KOPT-K1 (cell line): Measurements from ENCODE around the gene SMARCB1.
A peak's percentile ranks its signal among the peaks of the same experiment; 100 is the strongest.

Source experiments
- H3K27ac ChIP-seq: fragments of 200-600 bp; sonication (generic); 2 replicates; pipeline ENCODE4 v1.5.1; 2016; ENCODE audit warnings: antibody characterized with exemption, mild to moderate bottlenecking, low read depth, low read length; ENCODE audit not compliant: poor library complexity, severe bottlenecking
- H3K36me3 ChIP-seq: fragments of 200-600 bp; sonication (generic); 2 replicates; pipeline ENCODE4 v1.5.1; 2017; ENCODE audit warnings: antibody characterized with exemption, mild to moderate bottlenecking, low read length, moderate library complexity; ENCODE audit not compliant: insufficient read depth
- H3K9me3 ChIP-seq: fragments of 200-600 bp; sonication (generic); 2 replicates; pipeline ENCODE4 v1.5.1; 2017; ENCODE audit warnings: antibody characterized with exemption, low read length, mild to moderate bottlenecking; ENCODE audit not compliant: insufficient read depth, poor library complexity, severe bottlenecking

SMARCB1 gene

DNA sequence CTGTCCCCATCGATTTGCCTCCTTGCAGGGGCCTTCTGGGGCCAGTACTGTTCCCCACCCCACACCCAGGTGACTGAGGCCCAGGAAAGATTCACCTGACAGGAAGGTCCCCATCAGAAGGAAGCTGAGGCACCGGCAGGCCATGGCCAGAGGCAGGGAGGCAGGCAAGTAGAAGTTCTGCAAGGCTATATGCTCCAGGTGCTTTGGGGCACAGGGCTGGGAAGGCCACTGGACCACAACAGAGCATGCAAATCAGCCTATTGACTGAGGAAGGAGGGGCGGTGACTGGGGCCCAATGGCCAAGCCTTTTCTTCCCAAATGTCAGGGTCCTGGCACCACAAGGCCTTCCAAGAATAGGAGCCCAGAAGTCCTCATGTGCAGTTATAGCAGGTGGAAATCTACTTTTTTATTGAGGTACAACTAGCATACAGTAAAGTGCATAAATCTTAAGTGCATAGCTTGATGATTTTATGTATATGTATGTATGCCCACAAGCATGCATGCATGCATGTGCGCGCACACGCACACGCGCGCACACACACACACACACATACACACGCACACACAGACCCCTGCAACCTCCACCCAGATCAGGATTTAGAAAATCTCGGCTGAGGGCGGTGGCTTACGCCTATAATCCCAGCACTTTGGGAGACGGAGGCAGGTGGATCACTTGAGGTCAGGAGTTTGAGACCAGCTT is 32.4 kb upstream of the SMARCB1 start, which contains the start of gene VPREB3:
TSS of gene VPREB3 (minus strand) at position 206 of the 700 bp plus-strand sequence. CDS start at position 144, 62 bp downstream.
- Histone ChIP-seq H3K9me3 (no peaks in the 10 kb centered on the region), H3K27ac (no peak within 1 kb of the TSS), H3K36me3 (no peaks in the 10 kb centered on the region)

DNA sequence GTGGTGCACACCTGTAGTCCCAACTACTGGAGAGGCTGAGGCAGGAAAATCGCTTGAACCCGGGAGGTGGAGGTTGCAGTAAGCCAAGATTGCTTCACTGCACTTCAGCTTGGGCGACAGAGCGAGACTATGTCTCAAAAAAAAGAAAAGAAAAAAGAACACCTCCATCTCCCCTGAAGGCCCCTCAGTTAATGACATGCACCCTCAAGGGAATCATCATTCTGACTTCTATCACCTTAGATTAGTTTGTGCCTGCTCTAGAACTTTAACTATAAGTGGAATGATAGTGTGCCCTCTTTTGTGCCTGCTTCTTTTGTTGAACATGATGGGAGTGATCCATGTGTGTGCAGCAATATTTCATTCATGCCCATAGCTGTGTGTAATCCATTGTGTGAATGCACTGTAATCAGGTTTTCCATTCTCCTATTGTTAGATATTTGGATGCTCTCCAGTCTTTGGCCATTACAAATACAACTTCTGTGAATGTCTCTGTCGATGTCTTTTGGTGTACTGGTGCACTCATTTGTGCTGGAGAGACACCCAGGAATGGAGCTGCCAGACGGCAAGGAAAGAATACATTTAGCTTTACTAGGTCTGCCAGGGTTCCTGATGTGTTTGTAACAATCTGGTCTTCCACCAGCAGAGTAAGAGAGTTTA is 31.7 kb upstream of the SMARCB1 start:
- no peak overlapping the region for H3K27ac ChIP-seq
- no peaks in the 10 kb centered on the region for H3K36me3 ChIP-seq
- no peaks in the 10 kb centered on the region for H3K9me3 ChIP-seq

- H3K9me3 ChIP-seq = no peaks in the 10 kb centered on the region
- H3K27ac ChIP-seq = no peak overlapping the region
- H3K36me3 ChIP-seq = no peaks in the 10 kb centered on the region
Observed at GRCh38 chr22:23755711-23756110, 31.1 kb upstream of the SMARCB1 start.

DNA sequence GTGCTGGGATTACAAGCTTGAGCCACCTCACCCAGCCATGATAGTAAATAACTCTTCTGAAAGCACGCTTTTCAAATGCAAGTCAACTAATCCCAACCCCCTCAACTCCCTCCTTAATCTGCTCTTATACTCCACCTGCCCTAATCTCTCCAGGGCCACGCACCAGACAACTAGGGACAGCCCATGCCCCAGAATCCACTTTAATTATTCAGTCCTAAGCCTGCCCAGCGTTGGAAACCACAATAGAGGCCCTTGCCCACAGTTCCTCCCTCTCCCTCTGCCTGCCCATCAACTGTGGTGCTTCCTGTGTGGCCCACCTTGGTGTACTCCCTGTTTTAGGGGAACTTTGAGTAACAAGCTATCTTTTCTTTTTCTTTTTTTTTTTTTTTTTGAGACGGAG is 29.9 kb upstream of the SMARCB1 start:
- Histone ChIP-seq H3K27ac (no peak overlapping the region), H3K9me3 (no peaks in the 10 kb centered on the region), H3K36me3 (no peaks in the 10 kb centered on the region)

- H3K27ac ChIP-seq = no peak overlapping the region
- H3K36me3 ChIP-seq = peaks cover 4% of the 10 kb centered on the region; the same call in 1 of the 2 replicates
- no peaks in the 10 kb centered on the region for H3K9me3 ChIP-seq
Observed at GRCh38 chr22:23759566-23759965, 27.2 kb upstream of the SMARCB1 start.

DNA sequence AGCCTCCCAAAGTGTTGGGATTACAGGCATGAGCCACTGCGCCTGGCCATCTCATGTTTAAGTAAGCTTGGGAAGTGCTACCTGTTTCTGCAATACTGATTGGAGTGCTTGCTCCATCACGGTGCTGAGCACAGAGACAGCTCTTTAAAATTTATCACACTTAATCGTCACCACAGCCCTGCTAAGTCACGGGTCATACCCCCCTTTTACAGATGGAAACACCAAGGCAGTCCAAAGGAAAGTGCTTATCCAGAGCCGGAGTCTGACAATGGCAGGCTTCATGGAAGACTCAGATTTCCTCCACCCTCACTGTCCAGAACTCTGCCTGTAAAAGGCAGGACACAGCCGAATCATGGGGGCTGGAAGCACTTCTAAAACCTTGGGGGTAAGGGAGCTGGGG is 26.7 kb upstream of the SMARCB1 start:
- no peak overlapping the region for H3K27ac ChIP-seq
- H3K9me3 ChIP-seq = no peaks in the 10 kb centered on the region
- peaks cover 9% of the 10 kb centered on the region; the same call in 1 of the 2 replicates for H3K36me3 ChIP-seq

DNA sequence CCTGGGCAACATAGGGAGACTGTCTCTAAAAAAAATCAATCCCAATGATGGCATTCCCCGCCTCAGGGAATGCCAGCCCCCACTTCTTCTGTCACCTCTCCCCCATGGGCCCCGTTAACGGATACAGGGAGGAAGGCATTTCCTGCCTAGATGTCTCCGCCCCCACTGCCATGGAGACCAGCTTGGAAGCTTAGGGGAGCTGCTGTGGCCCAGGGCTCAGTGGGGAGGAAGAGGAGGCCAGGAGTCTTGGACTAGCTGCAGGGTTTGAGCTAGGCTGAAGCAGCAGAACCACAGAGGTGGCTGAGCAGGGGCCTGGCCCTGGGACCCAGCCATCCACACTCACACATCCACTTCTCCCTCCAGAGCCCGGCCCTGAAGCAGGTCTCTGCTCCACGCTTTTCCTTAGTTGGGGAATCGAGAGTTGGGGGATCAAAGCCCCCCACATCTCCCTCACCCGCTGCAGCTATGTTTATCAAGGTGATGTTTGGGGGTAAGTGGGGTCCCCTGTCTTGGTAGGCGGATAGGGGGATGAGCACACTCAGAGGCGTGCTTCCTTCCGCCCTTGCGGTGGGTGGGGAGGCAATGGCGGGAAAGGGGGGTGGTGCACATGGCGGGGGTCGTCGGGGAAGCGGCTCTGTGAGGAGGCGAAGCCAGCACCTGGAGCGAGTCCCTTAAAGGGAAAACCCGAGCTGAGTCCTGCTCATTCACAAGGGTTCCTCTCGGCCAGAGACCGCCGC is 23.8 kb upstream of the SMARCB1 start, which contains the start of gene C22orf15:
TSS of gene C22orf15 (plus strand) at position 149 of the 737 bp plus-strand sequence. CDS start at position 466, 317 bp downstream.
- peaks cover 17% of the 10 kb centered on the region; the same call in 1 of the 2 replicates for H3K36me3 ChIP-seq
- no peaks in the 10 kb centered on the region for H3K9me3 ChIP-seq
- H3K27ac ChIP-seq = peak within 1 kb of the TSS; percentile 73

DNA sequence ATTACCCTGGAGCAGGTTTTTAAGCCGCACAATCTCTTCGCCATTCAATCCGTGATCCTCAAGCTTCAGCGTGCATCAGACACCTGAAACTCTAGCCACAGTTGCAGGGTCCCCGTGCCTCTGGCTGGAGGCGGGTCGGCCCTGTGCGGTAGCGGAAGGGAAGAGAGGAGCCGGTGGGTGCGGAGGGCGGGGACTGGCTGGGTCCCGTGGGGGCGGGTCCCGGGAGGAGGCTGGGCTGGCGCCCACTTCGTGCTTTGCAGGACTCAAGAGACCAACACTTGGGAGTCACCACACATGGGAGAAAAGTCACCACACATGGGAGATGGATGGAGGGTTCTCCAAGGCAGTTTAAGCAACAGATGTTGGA is 23.2 kb upstream of the SMARCB1 start:
- peaks cover 17% of the 10 kb centered on the region; the same call in 1 of the 2 replicates for H3K36me3 ChIP-seq
- H3K9me3 ChIP-seq = no peaks in the 10 kb centered on the region
- H3K27ac ChIP-seq = peak overlapping the region; percentile 73

GRCh38 chr22:23763954-23764353 is 22.8 kb upstream of the SMARCB1 start:
- Histone ChIP-seq H3K27ac (peak overlapping the region; percentile 73), H3K9me3 (no peaks in the 10 kb centered on the region), H3K36me3 (peaks cover 17% of the 10 kb centered on the region; the same call in 1 of the 2 replicates)

- peak overlapping the region; percentile 73 for H3K27ac ChIP-seq
- peaks cover 17% of the 10 kb centered on the region; the same call in 1 of the 2 replicates for H3K36me3 ChIP-seq
- no peaks in the 10 kb centered on the region for H3K9me3 ChIP-seq
Observed at GRCh38 chr22:23764899-23765881, 21.6 kb upstream of the SMARCB1 start.

- H3K27ac ChIP-seq = peak overlapping the region; percentile 84
Observed at GRCh38 chr22:23767303-23767672, 19.5 kb upstream of the SMARCB1 start.

DNA sequence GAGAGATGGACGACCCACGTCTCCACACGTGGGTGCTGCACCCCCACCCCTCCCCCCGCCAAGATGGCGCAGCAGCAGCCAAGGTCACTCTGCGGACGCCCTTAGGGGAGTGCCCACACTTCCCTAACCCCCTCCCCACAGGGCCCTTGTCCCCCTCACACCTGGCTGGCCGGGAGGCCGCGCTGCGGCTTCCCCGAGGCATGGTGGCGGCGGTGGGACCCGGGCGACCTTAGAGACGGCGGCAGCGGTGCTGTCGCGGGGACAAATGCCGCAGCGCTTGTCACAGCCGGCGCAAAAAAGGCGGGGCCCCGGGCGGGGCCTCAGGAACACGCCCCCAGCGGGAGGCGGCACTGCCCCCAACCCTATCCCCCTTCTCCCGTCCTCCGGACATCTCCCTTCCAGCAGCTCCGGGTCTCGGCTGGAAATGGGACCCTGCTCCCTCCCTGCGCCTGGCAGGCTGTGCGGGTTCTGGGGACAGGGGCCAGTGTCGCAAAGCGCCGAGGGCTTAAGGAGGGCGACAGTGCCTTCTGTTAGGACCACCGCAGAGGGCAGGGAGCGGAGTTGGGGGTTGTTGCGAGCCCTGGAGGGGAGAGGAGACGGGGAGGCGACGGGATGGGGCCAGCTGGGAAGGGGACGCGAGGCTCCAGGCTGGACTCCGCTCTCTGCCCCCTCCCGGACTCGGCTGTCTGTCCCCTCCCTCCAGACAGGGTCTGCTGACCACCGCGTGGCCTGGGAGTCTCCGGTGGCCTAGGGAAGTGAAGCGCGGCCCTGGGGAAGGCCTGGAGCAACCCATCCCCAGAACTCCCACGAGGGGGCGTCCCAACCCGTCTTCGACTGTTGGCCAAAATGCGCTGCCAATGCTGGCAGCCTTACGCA is 18.9 kb upstream of the SMARCB1 start, which contains the start of gene CHCHD10:
TSS of gene CHCHD10 (minus strand) at position 300 of the 876 bp plus-strand sequence. CDS start at position 202, 98 bp downstream.
- Histone ChIP-seq H3K27ac (peak within 1 kb of the TSS; percentile 84), H3K9me3 (no peaks in the 10 kb centered on the region), H3K36me3 (peaks cover 17% of the 10 kb centered on the region; the same call in 1 of the 2 replicates)

More at GRCh38 chr22:23767303-23767672, 19.5 kb upstream of the SMARCB1 start:
- H3K36me3 ChIP-seq = peaks cover 17% of the 10 kb centered on the region; the same call in 1 of the 2 replicates
- H3K9me3 ChIP-seq = no peaks in the 10 kb centered on the region

GRCh38 chr22:23769321-23769965 is 17.3 kb upstream of the SMARCB1 start:
- Histone ChIP-seq H3K27ac (no peak overlapping the region), H3K36me3 (peaks cover 14% of the 10 kb centered on the region; the same call in 1 of the 2 replicates), H3K9me3 (no peaks in the 10 kb centered on the region)
